GM21515 (cell line): ENCODE measurements around the gene CREB1.
"Not testable (repeated sequence)": the region's sequence is repeated elsewhere in the genome, so short reads cannot be mapped to it uniquely, and the experiment has no call there.

Source experiments
- ATAC-seq: cut with Tn5 transposase; IDR thresholded peaks from one replicate; pipeline ENCODE4 v1.9.1; 2021; ENCODE audit not compliant: unreplicated experiment

Gene CREB1

GRCh38 chr2:207529330-207530159, at the start of gene CREB1:
Gene CREB1 (plus strand): TSS chr2:207529962. CDS start chr2:207555636, 25,674 bp downstream.
- peak; percentile 88 for ATAC-seq

GRCh38 chr2:207480521-207481040, 49.2 kb upstream of the CREB1 start:
- no peak for ATAC-seq

GRCh38 chr2:207481924-207482323, 47.8 kb upstream of the CREB1 start:
- ATAC-seq: no peak

DNA sequence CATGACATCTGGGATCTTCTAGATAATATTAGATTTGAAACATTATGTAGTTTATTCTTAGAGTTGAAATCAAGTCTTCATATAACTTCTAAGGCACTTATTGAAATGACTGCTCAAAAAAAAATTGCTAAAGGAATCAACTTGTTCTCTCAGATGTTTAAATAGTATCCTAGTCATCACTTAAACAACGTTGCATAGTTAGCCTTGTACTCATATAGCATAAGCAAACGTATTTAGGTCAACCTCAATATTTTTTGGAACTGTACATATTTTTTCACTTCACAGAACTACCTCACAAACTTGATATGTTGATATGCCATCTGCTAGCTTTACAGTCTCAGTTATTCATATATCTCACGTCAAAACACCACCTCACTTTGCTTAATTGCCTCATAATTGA, 47.1 kb upstream of the CREB1 start:
- ATAC-seq: no peak

- no peak for ATAC-seq
Measured at GRCh38 chr2:207483066-207483465, 46.7 kb upstream of the CREB1 start.

- no peak for ATAC-seq
Measured at GRCh38 chr2:207483477-207483876, 46.3 kb upstream of the CREB1 start.

GRCh38 chr2:207484444-207485391, 45.0 kb upstream of the CREB1 start:
- ATAC-seq: peak; percentile 61

DNA sequence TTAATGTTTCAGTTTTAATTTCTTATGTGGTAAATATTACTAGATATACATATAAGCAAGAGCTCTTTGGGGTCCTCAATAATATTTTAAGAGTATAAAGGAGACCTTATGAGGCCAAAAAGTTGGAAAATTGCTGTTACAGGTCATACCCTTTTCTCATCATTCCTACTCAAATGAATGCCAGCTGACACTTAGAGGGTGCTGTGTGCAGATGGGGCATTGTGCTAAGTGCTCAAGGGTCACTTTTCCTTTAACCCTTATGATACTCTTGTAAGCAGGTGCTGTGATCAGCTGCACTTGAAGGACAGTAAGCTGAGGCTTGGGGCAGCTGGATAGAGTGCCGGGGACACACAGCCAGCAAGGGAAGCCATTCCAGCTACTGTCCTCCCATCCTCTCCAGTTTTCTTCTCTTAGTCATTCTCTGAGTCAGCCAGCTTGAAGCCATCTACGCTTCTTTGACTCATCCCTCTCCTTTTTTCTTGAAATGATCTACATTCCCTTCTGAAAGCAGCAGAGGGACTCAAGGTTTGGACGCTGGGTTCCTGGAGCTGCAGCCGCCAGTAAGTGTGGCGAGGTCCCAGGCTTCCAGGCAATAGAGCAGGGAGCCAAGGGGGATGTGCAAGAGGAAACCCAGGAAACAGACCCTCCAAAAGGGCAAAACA, 42.0 kb upstream of the CREB1 start:
- ATAC-seq: no peak

DNA sequence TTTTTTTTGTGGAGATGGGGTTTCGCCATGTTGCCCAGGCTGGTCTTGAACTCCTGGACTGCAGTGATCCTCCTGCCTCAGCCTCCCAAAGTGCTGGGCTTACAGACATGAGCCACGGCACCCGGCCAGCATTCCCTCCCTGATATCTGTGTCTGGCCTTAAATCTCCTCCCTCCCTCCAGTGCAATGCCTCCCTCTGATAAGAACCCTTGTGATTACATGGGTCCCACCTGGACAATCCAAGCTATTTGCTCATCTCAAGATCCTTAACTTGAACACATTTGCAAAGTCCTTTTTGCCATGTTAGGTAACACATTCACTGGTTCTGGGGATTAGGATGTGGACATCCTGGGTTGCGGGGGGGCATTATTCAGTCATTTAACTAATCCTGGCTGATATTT, 40.5 kb upstream of the CREB1 start:
- ATAC-seq: no peak

DNA sequence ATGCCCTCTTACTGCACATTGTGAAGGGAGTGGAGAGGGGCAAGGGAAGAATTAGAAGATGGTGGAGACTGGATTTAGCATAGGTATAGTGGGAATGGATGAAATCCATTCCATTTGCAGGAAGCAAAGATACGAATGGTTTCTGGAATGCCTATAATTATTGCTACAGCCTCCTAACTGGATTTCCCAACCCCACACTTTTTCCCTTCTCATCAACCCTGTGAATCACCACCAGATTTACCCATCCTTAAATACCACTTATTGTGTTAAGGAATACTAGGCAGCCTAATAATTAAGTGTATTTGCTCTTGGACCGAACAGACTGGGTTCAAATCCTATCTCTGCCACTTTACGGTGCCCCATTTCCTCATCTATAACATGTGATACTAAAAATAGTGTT, 39.3 kb upstream of the CREB1 start:
- ATAC-seq: no peak

- no peak for ATAC-seq
Measured at GRCh38 chr2:207491086-207491485, 38.7 kb upstream of the CREB1 start.

DNA sequence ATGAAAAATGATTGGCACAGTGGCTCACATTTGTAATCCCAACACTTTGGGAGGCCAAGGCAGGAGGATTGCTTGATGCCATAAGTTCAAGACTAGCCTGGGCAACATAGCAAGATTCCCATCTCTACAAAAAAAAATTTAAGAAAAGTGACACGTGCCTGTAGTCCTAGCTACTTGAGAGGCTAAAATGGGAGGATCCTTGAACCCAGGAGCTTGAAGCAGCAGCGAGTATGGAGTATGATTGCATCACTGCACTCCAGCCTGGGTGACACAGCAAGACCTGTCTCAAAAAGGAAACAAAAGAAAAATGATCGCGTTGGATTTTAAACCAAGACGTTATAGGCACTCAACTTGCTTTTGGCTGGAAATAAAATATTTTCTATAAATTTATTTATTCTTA, 37.8 kb upstream of the CREB1 start:
- ATAC-seq: no peak

DNA sequence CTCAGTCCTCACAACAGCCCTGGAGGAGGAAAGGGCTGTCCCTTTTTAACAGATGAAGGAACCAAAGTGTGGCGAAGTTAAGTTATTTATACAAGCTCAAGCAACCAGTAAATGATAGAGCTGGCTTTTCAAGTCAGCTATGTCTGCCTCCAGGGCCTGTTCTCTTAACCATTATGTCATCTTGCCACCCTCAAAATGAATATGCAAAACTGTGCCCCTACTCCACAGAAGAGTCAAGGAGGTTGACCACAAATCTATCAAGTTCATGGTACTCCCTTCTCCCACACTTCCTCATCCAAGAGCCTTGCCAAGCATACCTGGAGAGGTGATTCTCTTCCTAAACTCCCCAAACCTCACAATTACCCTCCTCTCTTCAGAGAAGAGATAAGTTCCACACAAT, 37.3 kb upstream of the CREB1 start:
- ATAC-seq: no peak

- no peak for ATAC-seq
Measured at GRCh38 chr2:207494137-207494536, 35.6 kb upstream of the CREB1 start.

DNA sequence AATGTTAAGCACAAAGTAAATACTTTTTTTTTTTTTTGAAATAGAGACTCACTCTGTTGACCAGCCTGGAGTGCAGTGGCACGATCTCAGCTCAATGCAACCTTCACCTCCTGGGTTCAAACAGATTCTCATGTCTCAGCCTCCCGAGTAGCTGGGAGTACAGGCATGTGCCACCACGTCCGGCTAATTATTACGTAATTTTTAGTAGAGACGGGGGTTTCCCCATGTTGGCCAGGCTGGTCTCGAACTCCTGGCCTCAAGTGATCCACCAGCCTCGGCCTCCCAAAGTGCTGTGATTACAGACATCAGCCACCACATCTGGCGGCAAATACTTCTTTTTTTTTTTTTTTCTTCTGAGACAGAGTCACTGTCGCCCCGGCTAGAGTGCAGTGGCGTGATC, 32.8 kb upstream of the CREB1 start:
- not testable (repeated sequence) for ATAC-seq

GRCh38 chr2:207497596-207497995, 32.2 kb upstream of the CREB1 start:
- no peak for ATAC-seq

DNA sequence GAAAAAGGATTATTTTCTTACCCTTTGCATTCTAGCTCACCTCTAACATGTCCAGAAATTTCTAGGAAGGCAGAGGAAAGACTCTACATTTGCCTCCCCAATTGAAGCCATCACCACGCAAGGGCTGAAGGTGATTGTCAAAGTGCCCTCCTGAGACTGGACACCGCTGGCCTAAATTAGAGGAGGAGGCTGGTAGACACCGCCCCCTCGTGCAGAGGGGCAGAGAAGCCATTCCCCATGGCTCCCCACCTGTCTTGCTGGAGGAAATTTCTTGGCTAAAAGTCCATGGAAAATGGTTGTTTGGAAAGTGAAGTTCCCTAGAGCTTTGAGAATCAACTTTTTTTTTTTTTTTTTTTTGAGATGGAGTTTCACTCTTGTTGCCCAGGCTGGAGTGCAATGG, 31.3 kb upstream of the CREB1 start:
- ATAC-seq: no peak

GRCh38 chr2:207499114-207499513, 30.6 kb upstream of the CREB1 start:
- no peak for ATAC-seq

- ATAC-seq: no peak
Measured at GRCh38 chr2:207501802-207502576, 27.8 kb upstream of the CREB1 start.

- peak; percentile 54 for ATAC-seq
Measured at GRCh38 chr2:207502577-207503198, 27.1 kb upstream of the CREB1 start.
